Stimulated activated CD4-positive, alpha-beta T cell treated with anti-CD3 and anti-CD28 coated beads, Interleukin-1b, Interleukin-23, amount 100 ng/mL, for 48 hours (primary cell): Measurements from ENCODE around the gene GDPD1.
"Not testable (repeated sequence)": the region's sequence is repeated elsewhere in the genome, so short reads cannot be mapped to it uniquely, and the experiment has no call there.

Experiments
- DNase-seq: peaks from one replicate; pipeline ENCODE4 v3.0.0-alpha.2; 2020

GDPD1 gene

GRCh38 chr17:59220328-59221158 is at the start of gene GDPD1:
Gene GDPD1, plus strand, starts transcription at chr17:59220511. Its CDS starts 99 bp downstream, at chr17:59220610.
- DNase-seq, result peak; percentile 98

- DNase-seq, result no peak
Measured at GRCh38 chr17:59172436-59173004, 47.8 kb upstream of the GDPD1 start.

- DNase-seq, result no peak
Measured at GRCh38 chr17:59174671-59175070, 45.6 kb upstream of the GDPD1 start.

GRCh38 chr17:59175076-59175475 is 45.2 kb upstream of the GDPD1 start:
- no peak for DNase-seq

- DNase-seq, result no peak
Measured at GRCh38 chr17:59178266-59178985, 41.9 kb upstream of the GDPD1 start.

- not testable (repeated sequence) for DNase-seq
Measured at GRCh38 chr17:59179601-59180000, 40.7 kb upstream of the GDPD1 start.

GRCh38 chr17:59180626-59181025 is 39.7 kb upstream of the GDPD1 start:
- DNase-seq, result no peak

GRCh38 chr17:59181481-59181880 is 38.8 kb upstream of the GDPD1 start:
- DNase-seq, result no peak

- DNase-seq, result no peak
Measured at GRCh38 chr17:59185997-59186396, 34.3 kb upstream of the GDPD1 start.

GRCh38 chr17:59186850-59187249 is 33.5 kb upstream of the GDPD1 start:
- no peak for DNase-seq

GRCh38 chr17:59190806-59191205 is 29.5 kb upstream of the GDPD1 start:
- DNase-seq, result no peak

- no peak for DNase-seq
Measured at GRCh38 chr17:59193336-59193862, 26.9 kb upstream of the GDPD1 start.

- DNase-seq, result no peak
Measured at GRCh38 chr17:59199398-59199797, 20.9 kb upstream of the GDPD1 start.

GRCh38 chr17:59202320-59202719 is 18.0 kb upstream of the GDPD1 start:
- DNase-seq, result no peak

- no peak for DNase-seq
Measured at GRCh38 chr17:59219370-59219769, 941 bp upstream of the GDPD1 start.

GRCh38 chr17:59219992-59220327 is 351 bp upstream of the GDPD1 start:
- no peak for DNase-seq

GRCh38 chr17:59221159-59221847 is 992 bp downstream of the GDPD1 start:
- DNase-seq, result no peak

- DNase-seq, result no peak
Measured at GRCh38 chr17:59223813-59224212, 3.5 kb downstream of the GDPD1 start.

- not testable (repeated sequence) for DNase-seq
Measured at GRCh38 chr17:59228588-59228987, 8.3 kb downstream of the GDPD1 start.

GRCh38 chr17:59230764-59231163 is 10.5 kb downstream of the GDPD1 start:
- DNase-seq, result no peak

GRCh38 chr17:59234631-59235030 is 14.3 kb downstream of the GDPD1 start:
- no peak for DNase-seq

- DNase-seq, result no peak
Measured at GRCh38 chr17:59238906-59239305, 18.6 kb downstream of the GDPD1 start.

GRCh38 chr17:59244081-59244480 is 23.8 kb downstream of the GDPD1 start:
- DNase-seq, result no peak
